Left renal cortex interstitium (tissue), 4 donors: Measurements from ENCODE around the gene CLSTN1. TPM values are rescaled to one million over a fixed set of nuclear protein-coding genes. Genes with fewer than 3 reads are reported as not detected.
"Not testable (repeated sequence)": the region's sequence is repeated elsewhere in the genome, so short reads cannot be mapped to it uniquely, and the experiment has no call there.

Source experiments
- DNase-seq, 4 donors: peaks; one replicate each; pipeline ENCODE4 v3.0.0-alpha.2; 2013; ENCODE audit warnings: low read depth in 4 of 4, low spot score in 2 of 4, missing footprints in 1 of 4
- polyA plus RNA-seq, 4 donors: library from polyadenylated mRNA; unstranded; fragments of 120-200 nt; gene quantifications; one replicate each; pipeline ENCODE4 v1.2.1, GENCODE V29; 2013; ENCODE audit not compliant: insufficient read length in 4 of 4

Gene CLSTN1
- polyA plus RNA-seq, 4 donors, result 134 to 167 (median 156) TPM

DNA sequence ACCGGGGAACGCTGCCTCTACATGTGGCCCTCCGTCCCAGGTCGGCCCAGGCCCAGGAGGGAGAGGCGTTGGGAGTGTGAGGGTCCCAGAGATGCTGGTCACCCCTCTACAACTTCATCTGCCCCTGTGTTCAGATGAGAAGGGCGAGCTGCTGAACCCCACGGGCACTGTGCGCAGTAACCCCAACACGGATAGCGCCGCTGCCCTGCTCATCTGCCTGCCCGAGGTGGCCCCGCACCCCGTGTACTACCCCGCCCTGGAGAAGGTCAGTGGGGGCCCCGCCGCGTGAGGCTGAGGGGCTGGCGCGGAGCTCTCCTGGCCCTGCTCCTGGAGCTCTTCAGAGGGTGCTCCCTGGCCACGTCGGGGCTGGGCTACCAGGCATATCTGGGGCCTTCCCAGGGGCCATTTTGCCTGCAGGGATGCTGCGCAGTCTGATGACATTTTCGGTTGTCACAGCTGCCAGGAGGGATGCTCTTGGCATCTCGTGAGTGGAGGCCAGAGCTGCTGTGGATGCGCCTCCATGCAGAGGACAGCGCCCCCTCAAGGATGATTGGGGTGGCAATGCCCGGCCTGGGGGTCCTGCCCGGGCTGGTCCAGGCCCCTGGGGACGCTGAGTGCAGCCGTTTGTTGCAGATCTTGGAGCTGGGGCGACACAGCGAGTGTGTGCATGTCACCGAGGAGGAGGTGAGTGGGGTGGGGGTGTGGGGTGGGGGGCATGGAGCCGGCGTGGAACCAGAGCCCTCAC lies 103.6 kb downstream of the CLSTN1 start:
- no peak for DNase-seq

DNA sequence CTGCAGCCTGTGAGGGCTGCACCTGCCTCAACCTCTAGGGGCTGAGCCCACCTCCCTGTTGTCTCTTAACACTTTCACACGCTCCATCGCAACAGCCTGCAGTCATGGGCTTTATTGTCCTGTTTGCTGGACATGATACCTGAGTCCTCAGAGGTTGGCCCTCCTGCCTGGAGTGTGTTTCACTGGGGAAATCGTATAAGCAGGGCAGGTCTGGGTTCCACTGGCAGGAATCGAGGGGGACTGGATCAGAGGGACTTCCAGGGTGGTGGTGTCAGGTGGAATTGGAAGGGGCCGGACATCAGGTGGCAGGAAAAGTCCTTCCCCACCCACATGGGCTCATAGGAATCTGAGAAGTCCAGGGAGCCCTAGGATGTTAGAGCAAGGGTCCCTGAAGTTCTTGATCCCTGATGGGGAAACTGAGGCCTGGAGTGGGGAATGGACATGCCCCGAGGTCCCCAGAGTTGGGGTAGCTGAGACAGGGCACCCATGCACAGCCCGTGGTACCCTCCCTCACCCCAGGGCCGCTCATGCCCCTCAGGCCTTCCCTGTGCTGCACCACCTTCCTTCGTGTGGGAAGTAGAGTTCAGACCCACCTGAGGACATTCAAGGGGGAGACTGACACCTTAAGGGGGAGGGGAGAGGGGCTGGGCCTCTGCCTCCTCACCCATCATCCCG lies 105.6 kb downstream of the CLSTN1 start:
- no peak for DNase-seq

DNA sequence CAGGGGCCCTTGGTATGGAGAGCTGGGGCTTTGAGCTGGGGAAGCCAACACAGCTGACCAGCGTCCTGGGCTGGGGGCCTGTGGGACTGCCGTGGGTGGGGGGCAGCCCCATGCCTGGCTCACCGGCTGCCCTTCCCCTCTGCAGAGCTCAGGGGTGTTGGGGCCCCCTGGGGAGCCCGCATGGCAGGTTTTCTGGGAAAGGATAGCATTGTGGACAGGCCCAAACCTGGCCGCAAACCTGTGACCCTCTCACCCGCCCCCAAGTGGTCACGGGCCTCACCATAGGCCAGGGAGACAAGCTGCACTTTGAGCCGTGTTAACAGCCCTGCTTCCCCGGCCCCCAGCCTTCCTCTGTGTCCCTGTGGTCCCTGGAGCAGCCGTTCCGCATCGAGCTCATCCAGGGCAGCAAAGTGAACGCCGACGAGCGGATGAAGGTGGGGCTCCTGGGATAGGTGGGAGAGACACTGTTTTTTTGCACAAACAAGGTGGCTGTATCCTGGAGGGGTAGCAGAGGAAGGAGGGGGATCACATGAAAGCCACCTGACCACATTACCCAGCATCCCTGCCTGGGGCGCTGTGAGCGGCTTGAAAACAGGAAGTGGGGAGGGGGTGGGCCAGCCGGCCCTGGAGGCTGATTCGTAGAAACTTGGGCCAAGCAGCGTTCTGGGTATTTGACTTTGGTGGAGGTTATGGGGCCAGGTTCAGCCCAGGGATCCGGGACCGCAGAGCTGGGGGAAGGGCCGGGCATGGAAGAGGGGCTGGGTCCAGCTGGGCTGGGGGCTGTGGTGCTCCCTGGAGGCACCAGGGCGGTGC lies 106.4 kb downstream of the CLSTN1 start:
- DNase-seq, result peak; percentile 56 to 82 (median 73)

DNA sequence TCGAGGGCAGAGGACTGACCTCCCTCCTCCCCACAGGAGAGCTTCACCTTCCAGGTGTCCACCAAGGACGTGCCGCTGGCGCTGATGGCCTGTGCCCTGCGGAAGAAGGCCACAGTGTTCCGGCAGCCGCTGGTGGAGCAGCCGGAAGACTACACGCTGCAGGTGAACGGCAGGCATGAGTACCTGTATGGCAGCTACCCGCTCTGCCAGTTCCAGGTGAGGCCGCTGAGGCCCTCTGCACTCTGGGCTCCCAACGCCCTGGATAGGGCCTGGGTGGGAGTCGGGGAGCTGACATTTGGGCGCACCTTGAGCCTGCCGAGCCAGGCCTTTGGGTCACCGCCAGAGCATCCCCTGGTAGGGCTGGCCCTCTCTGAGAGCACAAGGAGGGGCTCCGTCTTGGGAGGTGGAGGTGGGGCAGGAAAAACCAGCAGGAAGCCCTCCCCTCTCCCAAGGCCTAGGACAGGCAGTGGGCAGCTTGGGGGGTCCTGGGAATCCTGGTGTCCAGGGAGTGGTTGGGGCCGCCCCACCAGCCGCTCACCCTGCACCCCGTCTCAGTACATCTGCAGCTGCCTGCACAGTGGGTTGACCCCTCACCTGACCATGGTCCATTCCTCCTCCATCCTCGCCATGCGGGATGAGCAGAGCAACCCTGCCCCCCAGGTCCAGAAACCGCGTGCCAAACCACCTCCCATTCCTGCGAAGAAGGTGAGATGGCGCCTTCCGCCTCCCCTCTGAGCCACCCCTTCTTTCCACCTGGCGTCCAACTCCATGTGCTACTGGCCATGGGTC lies 107.2 kb downstream of the CLSTN1 start:
- no peak for DNase-seq

DNA sequence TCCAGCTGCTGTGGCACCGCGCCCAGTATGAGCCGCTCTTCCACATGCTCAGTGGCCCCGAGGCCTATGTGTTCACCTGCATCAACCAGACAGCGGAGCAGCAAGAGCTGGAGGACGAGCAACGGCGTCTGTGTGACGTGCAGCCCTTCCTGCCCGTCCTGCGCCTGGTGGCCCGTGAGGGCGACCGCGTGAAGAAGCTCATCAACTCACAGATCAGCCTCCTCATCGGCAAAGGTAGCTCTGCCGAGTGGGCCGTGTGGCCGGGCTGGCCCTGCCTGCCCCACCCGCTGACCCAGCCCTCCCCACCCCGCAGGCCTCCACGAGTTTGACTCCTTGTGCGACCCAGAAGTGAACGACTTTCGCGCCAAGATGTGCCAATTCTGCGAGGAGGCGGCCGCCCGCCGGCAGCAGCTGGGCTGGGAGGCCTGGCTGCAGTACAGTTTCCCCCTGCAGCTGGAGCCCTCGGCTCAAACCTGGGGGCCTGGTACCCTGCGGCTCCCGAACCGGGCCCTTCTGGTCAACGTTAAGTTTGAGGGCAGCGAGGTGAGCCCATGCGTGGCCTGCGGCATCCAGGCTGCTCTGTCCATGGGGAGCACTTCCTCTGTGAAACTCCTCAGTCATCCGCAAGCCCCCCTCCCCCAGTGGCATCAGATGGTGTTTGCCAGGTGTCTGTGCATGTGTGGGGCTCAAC lies 108.1 kb downstream of the CLSTN1 start:
- no peak for DNase-seq

DNA sequence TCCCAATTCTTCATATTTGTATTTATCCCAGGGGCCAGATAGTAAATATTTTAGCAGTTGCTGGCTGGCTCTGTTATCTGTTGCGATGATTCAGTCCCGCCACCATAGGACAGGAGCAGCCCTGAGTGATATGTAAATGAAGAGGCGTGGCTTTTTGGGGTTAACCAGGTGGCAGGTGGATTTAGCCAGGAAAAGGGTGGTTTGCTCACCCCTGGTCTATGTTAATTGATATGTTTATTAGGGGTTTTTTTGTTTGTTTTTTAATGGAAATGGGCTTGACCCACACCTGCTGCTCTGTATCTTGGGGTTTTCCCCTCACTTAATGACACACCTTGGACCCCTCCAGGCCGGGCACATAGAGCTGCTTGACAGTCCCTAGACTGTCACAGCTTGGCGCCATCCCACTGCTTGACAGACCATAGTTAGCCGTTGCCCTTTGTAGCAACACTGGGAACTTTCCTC lies 109.5 kb downstream of the CLSTN1 start:
- no peak for DNase-seq

DNA sequence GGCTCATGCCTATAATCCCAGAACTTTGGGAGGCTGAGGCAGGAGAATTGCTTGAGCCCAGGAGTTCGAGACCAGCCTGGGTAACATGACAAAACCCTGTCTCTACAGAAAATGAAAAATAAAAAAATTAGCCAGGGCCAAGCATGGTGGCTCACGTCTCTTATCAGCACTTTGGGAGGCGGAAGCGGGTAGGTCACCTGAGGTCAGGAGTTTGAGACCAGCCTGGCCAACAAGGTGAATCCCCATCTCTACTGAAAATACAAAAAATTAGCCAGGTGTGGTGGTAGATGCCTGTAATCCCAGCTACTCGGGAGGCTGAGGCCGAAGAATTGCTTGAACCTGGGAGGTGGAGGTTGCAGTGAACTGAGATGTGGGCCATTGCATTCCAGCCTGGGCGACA lies 111.0 kb downstream of the CLSTN1 start:
- DNase-seq, result not testable (repeated sequence)

DNA sequence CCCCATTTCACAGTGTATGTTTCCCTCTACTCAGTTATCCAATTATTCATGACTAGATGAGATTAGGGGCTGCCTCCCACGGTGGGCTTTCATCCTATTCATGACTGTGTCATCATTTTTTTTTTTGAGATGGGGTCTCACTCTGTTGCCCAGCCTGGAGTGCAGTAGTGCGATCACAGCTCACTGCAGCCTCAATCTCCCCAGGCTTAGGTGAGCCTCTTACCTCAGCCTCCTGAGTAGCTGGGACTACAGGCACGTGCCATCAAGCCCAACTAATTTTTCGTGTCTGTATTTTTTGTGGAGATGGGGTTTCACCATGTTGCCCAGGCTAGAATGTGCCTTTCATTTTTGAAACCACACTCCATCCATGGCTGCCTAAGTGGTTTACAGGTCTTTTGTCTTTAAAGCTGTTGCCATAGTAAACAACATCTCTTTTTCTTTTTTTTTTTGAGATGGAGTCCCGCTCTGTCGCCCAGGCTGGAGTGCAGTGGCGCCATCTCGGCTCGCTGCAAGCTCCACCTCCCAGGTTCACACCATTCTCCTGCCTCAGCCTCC lies 112.2 kb downstream of the CLSTN1 start:
- no peak for DNase-seq

DNA sequence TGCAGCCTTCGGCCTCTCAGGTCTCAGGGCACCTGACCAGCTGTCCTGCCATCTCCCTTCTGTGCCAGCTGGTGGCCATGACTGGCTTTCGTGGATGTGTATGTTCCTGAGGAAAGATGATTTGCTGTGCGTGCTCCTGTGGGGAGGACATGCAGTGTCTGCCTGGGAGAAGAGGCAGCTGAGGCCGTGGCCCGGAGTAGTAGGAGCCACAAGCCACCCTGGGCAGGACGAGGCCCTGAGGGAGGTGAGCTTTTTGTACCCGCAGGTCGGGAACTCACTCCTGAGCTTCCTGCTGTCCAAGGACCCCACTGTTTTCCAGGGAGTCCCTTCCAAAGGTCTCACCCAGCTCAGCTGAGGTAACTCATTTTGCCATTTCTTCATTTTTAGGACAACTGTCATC lies 113.7 kb downstream of the CLSTN1 start:
- no peak for DNase-seq

DNA sequence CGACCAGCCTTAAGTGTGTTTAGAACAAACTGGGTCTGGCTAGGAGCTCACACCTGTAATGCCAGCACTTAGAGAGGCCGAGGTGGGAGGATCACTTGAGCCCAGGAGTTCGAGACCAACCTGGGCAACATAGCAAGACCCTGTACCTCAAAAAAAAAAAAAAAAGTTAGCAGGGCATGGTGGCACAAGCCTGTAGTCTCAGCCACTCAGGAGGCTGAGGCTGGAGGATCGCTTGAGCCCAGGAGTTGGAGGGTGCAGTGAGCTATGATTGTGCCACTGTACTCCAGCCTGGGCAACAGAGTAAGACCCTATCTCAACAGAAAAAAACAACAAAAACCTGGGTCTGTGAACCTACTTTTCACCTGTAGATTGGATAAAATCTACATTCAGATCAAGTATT lies 117.6 kb downstream of the CLSTN1 start:
- no peak for DNase-seq

DNA sequence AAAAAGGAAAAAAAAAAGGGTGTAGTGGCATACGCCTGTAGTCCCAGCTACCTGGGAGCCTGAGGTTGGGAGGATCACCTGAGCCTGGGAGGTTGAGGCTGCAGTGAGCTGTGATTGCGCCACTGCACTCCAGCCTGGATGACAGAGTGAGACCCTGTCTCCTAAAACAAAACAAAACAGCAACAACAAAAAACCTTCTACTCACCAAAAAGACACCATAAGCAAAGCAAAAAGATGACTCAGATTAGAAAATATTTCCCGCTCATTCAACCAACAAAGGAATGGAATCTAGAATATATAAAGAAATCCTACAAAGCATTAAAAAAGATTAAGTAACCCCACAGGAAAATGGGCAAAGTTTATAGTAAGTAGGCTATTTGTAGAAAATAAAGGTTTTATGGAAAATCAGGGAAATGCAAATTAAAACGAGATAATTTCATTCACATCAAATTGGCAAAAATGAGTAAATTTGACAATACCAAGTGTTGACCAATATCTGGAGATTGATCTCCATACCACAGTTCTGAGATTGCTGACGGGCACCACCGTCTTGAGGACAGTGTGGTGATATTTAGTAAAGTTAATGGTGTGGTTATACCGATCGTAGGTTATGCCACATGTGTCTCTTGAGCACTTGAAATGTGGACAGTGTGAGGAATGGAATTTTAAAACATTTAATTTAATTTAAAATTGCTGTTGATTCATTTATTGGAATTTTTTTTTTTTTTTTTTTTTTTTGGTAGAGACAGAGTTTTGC lies 118.2 kb downstream of the CLSTN1 start:
- no peak for DNase-seq

DNA sequence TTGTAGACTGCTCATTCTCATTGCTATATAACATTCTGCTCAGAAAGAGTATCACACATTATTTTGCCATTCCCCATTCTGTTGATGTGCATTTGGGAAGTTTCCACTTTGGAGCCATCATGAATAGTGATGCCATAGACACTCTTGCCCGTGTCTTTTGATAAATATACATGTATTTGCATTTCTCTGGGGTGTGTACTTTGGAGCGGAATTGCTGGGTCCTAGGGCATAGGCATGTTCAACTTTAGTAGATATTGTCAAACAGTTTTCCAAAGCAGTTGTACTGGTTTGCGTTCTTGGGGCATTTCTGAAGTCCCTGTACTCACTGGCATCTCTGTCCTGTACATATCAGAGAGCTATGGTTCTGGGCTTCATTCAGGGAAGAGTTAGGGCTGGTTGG lies 120.1 kb downstream of the CLSTN1 start:
- DNase-seq, result no peak

DNA sequence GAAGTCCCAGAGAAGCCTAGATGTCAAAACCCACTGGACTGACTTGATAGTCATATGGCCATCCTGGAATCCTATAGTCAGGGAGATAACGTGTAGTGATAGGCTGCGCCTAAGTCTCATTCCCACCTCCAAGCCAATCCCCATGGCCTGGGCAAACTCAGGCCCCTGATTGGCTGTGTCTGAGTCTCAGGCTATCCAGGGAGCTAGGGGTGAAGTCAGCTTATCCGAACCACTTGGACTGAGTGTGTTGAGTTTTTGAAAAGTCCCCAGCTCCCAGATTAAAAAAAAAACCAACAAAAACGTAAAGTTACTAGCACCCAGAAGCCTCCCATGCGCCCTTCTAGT lies 120.6 kb downstream of the CLSTN1 start:
- no peak for DNase-seq

DNA sequence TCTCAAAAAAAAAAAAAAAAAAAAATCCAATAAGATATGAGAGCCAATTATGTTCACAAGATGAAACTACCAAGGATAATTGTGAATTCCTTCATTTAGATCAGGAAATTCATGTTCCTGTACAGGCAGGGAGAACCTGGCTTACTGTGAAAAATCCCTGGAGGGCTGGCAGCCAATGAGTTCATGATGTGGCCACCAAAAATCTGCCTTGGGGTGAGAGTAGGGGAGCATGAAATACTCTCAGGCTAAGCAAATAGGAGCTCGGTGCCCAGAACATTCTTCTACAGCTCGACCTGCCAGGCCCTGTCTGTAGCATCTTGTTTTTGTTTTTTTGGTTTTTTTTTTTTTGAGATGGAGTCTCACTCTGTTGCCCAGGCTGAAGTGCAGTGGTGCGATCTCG lies 122.1 kb downstream of the CLSTN1 start:
- DNase-seq, result no peak

DNA sequence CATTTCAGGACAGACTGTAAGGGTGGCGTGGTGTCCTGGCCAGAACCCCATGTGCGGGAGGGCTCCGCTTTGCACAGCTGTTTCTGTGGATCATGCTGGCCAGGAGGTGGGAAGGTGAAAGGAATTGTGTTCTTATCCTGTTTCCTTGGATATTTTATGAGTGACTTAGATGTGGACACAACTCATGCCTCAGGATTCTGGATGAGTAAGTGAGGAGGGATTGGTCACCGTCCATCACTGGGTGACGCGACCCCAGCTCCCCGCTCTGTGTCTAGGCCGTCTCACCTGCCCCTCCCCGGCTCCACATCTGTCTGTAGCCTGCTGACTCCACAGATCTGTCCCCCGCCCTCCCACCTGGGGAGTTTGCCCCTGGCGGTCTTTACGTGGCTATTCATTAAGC lies 123.4 kb downstream of the CLSTN1 start:
- DNase-seq, result no peak

DNA sequence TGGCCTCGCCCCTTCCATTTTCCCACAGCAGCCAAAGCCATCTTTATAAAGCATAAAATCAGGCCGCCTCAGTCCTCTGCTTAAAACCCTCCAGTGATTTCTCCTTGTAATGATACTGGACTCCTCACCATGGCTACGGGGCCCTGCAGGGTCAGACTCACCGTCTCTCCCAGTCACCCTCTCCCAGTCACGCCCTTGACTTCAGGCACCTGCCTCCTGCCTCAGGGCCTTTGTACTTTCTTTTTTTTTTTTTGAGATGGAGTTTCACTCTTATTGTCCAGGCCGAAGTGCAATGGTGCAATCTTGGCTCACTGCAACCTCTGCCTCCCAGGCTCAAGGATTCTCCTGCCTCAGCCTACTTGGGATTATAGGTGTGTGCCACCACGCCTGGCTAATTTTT lies 124.4 kb downstream of the CLSTN1 start:
- DNase-seq, result no peak

DNA sequence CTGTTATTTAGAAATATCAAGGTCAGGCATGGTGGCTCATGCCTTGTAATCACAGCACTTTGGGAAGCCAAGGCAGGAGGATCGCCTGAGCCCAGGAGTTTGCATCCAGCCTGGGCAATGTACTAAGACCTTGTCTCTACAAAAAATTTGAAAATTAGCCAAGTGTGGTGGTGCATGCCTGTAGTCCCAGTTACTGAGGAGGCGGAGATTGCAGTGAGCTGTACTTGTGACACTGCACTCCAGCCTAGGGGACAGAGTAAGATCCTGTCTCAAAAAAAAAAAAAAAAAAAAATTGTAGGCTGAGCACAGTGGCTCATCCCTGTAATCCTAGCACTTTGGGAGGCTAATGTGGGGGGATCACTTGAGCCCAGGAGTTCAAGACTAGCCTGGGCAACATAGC lies 127.0 kb downstream of the CLSTN1 start:
- no peak for DNase-seq

DNA sequence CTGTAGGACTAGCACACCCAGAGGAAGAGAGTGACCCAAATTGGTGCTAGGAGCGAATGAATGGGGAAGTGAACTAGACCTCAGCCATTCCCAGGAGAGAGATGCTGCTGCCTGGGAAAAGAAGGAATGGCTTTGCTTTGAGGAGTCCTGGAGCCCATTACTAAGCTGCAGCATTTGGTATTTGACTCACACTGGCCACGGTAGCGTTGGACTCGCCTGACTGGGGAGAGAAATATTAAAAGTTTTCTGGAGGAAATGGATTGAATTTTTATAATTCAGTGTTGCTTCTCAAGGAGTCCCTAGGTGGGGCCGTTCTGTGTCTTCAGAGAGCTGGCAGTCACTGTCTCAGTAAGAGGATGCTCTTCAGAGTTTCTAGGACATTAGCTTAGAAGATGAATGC lies 132.1 kb downstream of the CLSTN1 start:
- no peak for DNase-seq

DNA sequence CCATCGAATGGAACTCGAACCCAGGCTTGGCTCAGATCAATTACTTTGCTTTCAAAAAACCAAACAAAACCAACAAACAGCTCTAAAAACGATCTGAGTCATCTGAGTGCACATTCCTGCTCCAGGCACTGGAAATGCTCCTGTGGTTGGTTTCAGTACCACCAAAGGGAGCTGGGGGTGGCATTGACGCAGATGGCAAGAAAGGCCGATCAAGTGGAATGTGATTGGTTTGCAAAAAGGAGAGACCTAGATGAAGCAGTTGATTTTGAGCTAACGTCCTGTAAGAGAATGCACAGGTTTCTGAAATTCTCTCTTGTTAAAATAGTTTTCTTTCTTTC lies 132.7 kb downstream of the CLSTN1 start:
- no peak for DNase-seq
